Astrocyte (in vitro differentiated cells and primary cell): ENCODE results near the gene ARHGAP24.

Source experiments
- CTCF ChIP-seq: IDR thresholded peaks from 2 replicates; pipeline ENCODE4 v1.5.1; 2011; ENCODE audit warnings: low read depth, mild to moderate bottlenecking, inconsistent platforms, low read length, moderate library complexity; ENCODE audit not compliant: insufficient read depth
- EZH2 ChIP-seq: IDR thresholded peaks from 2 replicates; pipeline ENCODE4 v1.6.1; 2012; ENCODE audit warnings: mild to moderate bottlenecking, low read length, inconsistent platforms; ENCODE audit not compliant: insufficient read depth

GRCh38 chr4:85886665-85887064 is 411.7 kb downstream of the ARHGAP24 start:
- TF ChIP-seq CTCF (no peak), EZH2 (no peak)
